ENCODE results near the gene KCNJ12.

- TF ChIP-seq, protein P1, sequence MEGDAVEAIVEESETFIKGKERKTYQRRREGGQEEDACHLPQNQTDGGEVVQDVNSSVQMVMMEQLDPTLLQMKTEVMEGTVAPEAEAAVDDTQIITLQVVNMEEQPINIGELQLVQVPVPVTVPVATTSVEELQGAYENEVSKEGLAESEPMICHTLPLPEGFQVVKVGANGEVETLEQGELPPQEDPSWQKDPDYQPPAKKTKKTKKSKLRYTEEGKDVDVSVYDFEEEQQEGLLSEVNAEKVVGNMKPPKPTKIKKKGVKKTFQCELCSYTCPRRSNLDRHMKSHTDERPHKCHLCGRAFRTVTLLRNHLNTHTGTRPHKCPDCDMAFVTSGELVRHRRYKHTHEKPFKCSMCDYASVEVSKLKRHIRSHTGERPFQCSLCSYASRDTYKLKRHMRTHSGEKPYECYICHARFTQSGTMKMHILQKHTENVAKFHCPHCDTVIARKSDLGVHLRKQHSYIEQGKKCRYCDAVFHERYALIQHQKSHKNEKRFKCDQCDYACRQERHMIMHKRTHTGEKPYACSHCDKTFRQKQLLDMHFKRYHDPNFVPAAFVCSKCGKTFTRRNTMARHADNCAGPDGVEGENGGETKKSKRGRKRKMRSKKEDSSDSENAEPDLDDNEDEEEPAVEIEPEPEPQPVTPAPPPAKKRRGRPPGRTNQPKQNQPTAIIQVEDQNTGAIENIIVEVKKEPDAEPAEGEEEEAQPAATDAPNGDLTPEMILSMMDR (IDR thresholded peaks at IDR 0.05; ENCODE audit: borderline replicate concordance, extremely low read depth, low read length, poor library complexity, severe bottlenecking): no peak
- no peak for TF ChIP-seq EZH2 (IDR thresholded peaks at IDR 0.05; ENCODE audit: borderline replicate concordance, low read depth, low read length, severe bottlenecking)
Measured at GRCh38 chr17:21466550-21466949, 90.4 kb downstream of the KCNJ12 start.
